ENCODE results near the gene ENKUR. TPM values are rescaled to one million over a fixed set of nuclear protein-coding genes. Genes with fewer than 3 reads are reported as not detected.

The ENKUR gene
- total RNA-seq, 2 donors from 2014 or later, result not detected

- 74 to 76% methylated on average over 4 to 5 of the region's 5 CpGs for WGBS, 2 donors
- intact Hi-C loops (cut with DNase I), result no loop called here
- ATAC-seq (no peak), DNase-seq (no peak)
- Histone ChIP-seq H3K4me1 (peaks cover 15% of the 10 kb centered on the region), H3K36me3 (replicated peaks in 1 of 2; ENCODE audit: insufficient read depth in 1 of 2, low read depth in 2 of 2) (no peaks in the 10 kb centered on the region), H3K27me3 (no peaks in the 10 kb centered on the region), H3K27ac (no peak overlapping the region), H3K9me3 (no peaks in the 10 kb centered on the region), H3K4me3 (no peak overlapping the region)
- no peak for TF ChIP-seq POLR2A (IDR thresholded peaks at IDR 0.05)
- TF ChIP-seq CTCF (IDR thresholded peaks at IDR 0.05), result no peak
These were observed 48.9 kb downstream of the ENKUR start for GRCh38 chr10:24966962-24967481.

GRCh38 chr10:24965051-24965450 lies 50.9 kb downstream of the ENKUR start:
- Histone ChIP-seq H3K4me1 (peaks cover 15% of the 10 kb centered on the region), H3K27me3 (no peaks in the 10 kb centered on the region), H3K27ac (no peak overlapping the region), H3K9me3 (no peaks in the 10 kb centered on the region), H3K4me3 (no peak overlapping the region), H3K36me3 (replicated peaks in 1 of 2; ENCODE audit: insufficient read depth in 1 of 2, low read depth in 2 of 2) (no peaks in the 10 kb centered on the region)
- TF ChIP-seq CTCF (IDR thresholded peaks at IDR 0.05) (no peak), POLR2A (IDR thresholded peaks at IDR 0.05) (no peak)
- DNase-seq, result no peak
- ATAC-seq, result no peak
- WGBS, 2 donors, result 81 to 92% methylated on average over 3 of the region's 3 CpGs
- intact Hi-C loops (cut with DNase I), result no loop called here

- H3K4me1 ChIP-seq, result peaks cover 15% of the 10 kb centered on the region
- TF ChIP-seq POLR2A (IDR thresholded peaks at IDR 0.05), result no peak
- TF ChIP-seq CTCF (IDR thresholded peaks at IDR 0.05), result no peak
- intact Hi-C loops (cut with DNase I), result no loop called here
- peak overlapping the region in 2 of 4 donors; percentile 65 to 67 for H3K27ac ChIP-seq
- no peaks in the 10 kb centered on the region for H3K36me3 ChIP-seq (replicated peaks in 1 of 2; ENCODE audit: insufficient read depth in 1 of 2, low read depth in 2 of 2)
- H3K4me3 ChIP-seq, result no peak overlapping the region
- H3K9me3 ChIP-seq, result no peaks in the 10 kb centered on the region
- no peak for DNase-seq
- no peak for ATAC-seq
- no peaks in the 10 kb centered on the region for H3K27me3 ChIP-seq
- WGBS, 2 donors, result 54 to 69% methylated on average over 5 of the region's 5 CpGs
These were observed 52.4 kb downstream of the ENKUR start for GRCh38 chr10:24963521-24964041.

GRCh38 chr10:24962995-24963394 lies 53.0 kb downstream of the ENKUR start:
- H3K4me3 ChIP-seq, result no peak overlapping the region
- no peaks in the 10 kb centered on the region for H3K36me3 ChIP-seq (replicated peaks in 1 of 2; ENCODE audit: insufficient read depth in 1 of 2, low read depth in 2 of 2)
- TF ChIP-seq POLR2A (IDR thresholded peaks at IDR 0.05), result no peak
- TF ChIP-seq CTCF (IDR thresholded peaks at IDR 0.05), result no peak
- ATAC-seq (peak; percentile 99), DNase-seq (peak; percentile 26 to 65 (median 43))
- H3K4me1 ChIP-seq, result peaks cover 15% of the 10 kb centered on the region
- WGBS, 2 donors, result 13 to 29% methylated on average over 3 of the region's 3 CpGs
- no peaks in the 10 kb centered on the region for H3K27me3 ChIP-seq
- peak overlapping the region in 3 of 4 donors; percentile 2 to 67 (median 65) for H3K27ac ChIP-seq
- H3K9me3 ChIP-seq, result no peaks in the 10 kb centered on the region
- intact Hi-C loops (cut with DNase I), result no loop called here

GRCh38 chr10:24961582-24961981 lies 54.4 kb downstream of the ENKUR start:
- Histone ChIP-seq H3K4me3 (no peak overlapping the region), H3K27me3 (no peaks in the 10 kb centered on the region), H3K4me1 (peaks cover 15% of the 10 kb centered on the region), H3K9me3 (no peaks in the 10 kb centered on the region), H3K36me3 (replicated peaks in 1 of 2; ENCODE audit: insufficient read depth in 1 of 2, low read depth in 2 of 2) (no peaks in the 10 kb centered on the region), H3K27ac (no peak overlapping the region)
- DNase-seq (no peak), ATAC-seq (no peak)
- no peak for TF ChIP-seq POLR2A (IDR thresholded peaks at IDR 0.05)
- no peak for TF ChIP-seq CTCF (IDR thresholded peaks at IDR 0.05)
- WGBS, 2 donors, result 91 to 92% methylated on average over 4 of the region's 4 CpGs
- intact Hi-C loops (cut with DNase I), result no loop called here
